Measurements from ENCODE around the gene CLCA4. TPM values are rescaled to one million over a fixed set of nuclear protein-coding genes. Genes with fewer than 3 reads are reported as not detected.

The CLCA4 gene
- total RNA-seq, 1 experiment from 2014 or later: not detected

GRCh38 chr1:86573763-86574484 lies 27.0 kb downstream of the CLCA4 start:
- H2AFZ ChIP-seq (ENCODE audit: low read length): no peak overlapping the region
- H3K27me3 ChIP-seq (ENCODE audit: low read length): no peaks in the 10 kb centered on the region
- H3K9me2 ChIP-seq (replicated peaks; ENCODE audit: insufficient read depth, low read length): no peaks in the 10 kb centered on the region
- no peaks in the 10 kb centered on the region for H3K36me3 ChIP-seq (ENCODE audit: insufficient read depth, low read length)
- H3K4me2 ChIP-seq (ENCODE audit: low read depth, low read length, poor library complexity, severe bottlenecking): no peak overlapping the region
- no peak overlapping the region for H3K27ac ChIP-seq (ENCODE audit: low read length)
- no peaks in the 10 kb centered on the region for H3K79me2 ChIP-seq (ENCODE audit: low read length)
- no peak for DNase-seq
- H3K9me3 ChIP-seq (ENCODE audit: low read length): no peaks in the 10 kb centered on the region
- H3K4me1 ChIP-seq (ENCODE audit: low read length): no peaks in the 10 kb centered on the region
- no peaks in the 10 kb centered on the region for H4K20me1 ChIP-seq (ENCODE audit: insufficient read depth, low read depth, low read length)
- H3K9ac ChIP-seq (ENCODE audit: low read length): no peak overlapping the region
- no peak overlapping the region for H3K4me3 ChIP-seq (ENCODE audit: low read length)

GRCh38 chr1:86581231-86581630 lies 34.4 kb downstream of the CLCA4 start:
- Histone ChIP-seq H3K4me2 (ENCODE audit: low read depth, low read length, poor library complexity, severe bottlenecking) (no peak overlapping the region), H2AFZ (ENCODE audit: low read length) (no peak overlapping the region), H3K4me1 (ENCODE audit: low read length) (no peaks in the 10 kb centered on the region), H3K79me2 (ENCODE audit: low read length) (no peaks in the 10 kb centered on the region), H4K20me1 (ENCODE audit: insufficient read depth, low read depth, low read length) (no peaks in the 10 kb centered on the region), H3K27ac (ENCODE audit: low read length) (no peak overlapping the region), H3K9me2 (replicated peaks; ENCODE audit: insufficient read depth, low read length) (no peaks in the 10 kb centered on the region), H3K9ac (ENCODE audit: low read length) (no peak overlapping the region), H3K36me3 (ENCODE audit: insufficient read depth, low read length) (no peaks in the 10 kb centered on the region), H3K9me3 (ENCODE audit: low read length) (no peaks in the 10 kb centered on the region), H3K4me3 (ENCODE audit: low read length) (no peak overlapping the region), H3K27me3 (ENCODE audit: low read length) (no peaks in the 10 kb centered on the region)
- DNase-seq: no peak

- Histone ChIP-seq H3K4me1 (ENCODE audit: low read length) (no peaks in the 10 kb centered on the region), H3K79me2 (ENCODE audit: low read length) (no peaks in the 10 kb centered on the region), H4K20me1 (ENCODE audit: insufficient read depth, low read depth, low read length) (no peaks in the 10 kb centered on the region), H3K27me3 (ENCODE audit: low read length) (no peaks in the 10 kb centered on the region), H3K4me3 (ENCODE audit: low read length) (no peak overlapping the region), H2AFZ (ENCODE audit: low read length) (no peak overlapping the region), H3K9ac (ENCODE audit: low read length) (no peak overlapping the region), H3K36me3 (ENCODE audit: insufficient read depth, low read length) (no peaks in the 10 kb centered on the region), H3K9me2 (replicated peaks; ENCODE audit: insufficient read depth, low read length) (no peaks in the 10 kb centered on the region), H3K9me3 (ENCODE audit: low read length) (no peaks in the 10 kb centered on the region), H3K27ac (ENCODE audit: low read length) (no peak overlapping the region), H3K4me2 (ENCODE audit: low read depth, low read length, poor library complexity, severe bottlenecking) (no peak overlapping the region)
- DNase-seq: no peak
These were observed 35.3 kb downstream of the CLCA4 start for GRCh38 chr1:86582161-86582560.

GRCh38 chr1:86583032-86583431 lies 36.2 kb downstream of the CLCA4 start:
- Histone ChIP-seq H3K9me3 (ENCODE audit: low read length) (no peaks in the 10 kb centered on the region), H3K4me1 (ENCODE audit: low read length) (no peaks in the 10 kb centered on the region), H3K79me2 (ENCODE audit: low read length) (no peaks in the 10 kb centered on the region), H3K27ac (ENCODE audit: low read length) (no peak overlapping the region), H2AFZ (ENCODE audit: low read length) (no peak overlapping the region), H3K27me3 (ENCODE audit: low read length) (no peaks in the 10 kb centered on the region), H3K9ac (ENCODE audit: low read length) (no peak overlapping the region), H3K4me2 (ENCODE audit: low read depth, low read length, poor library complexity, severe bottlenecking) (no peak overlapping the region), H3K9me2 (replicated peaks; ENCODE audit: insufficient read depth, low read length) (no peaks in the 10 kb centered on the region), H3K36me3 (ENCODE audit: insufficient read depth, low read length) (no peaks in the 10 kb centered on the region), H3K4me3 (ENCODE audit: low read length) (no peak overlapping the region), H4K20me1 (ENCODE audit: insufficient read depth, low read depth, low read length) (no peaks in the 10 kb centered on the region)
- no peak for DNase-seq

- Histone ChIP-seq H3K79me2 (ENCODE audit: low read length) (no peaks in the 10 kb centered on the region), H3K36me3 (ENCODE audit: insufficient read depth, low read length) (no peaks in the 10 kb centered on the region), H2AFZ (ENCODE audit: low read length) (no peak overlapping the region), H3K4me3 (ENCODE audit: low read length) (no peak overlapping the region), H3K9me3 (ENCODE audit: low read length) (no peaks in the 10 kb centered on the region), H3K4me2 (ENCODE audit: low read depth, low read length, poor library complexity, severe bottlenecking) (no peak overlapping the region), H4K20me1 (ENCODE audit: insufficient read depth, low read depth, low read length) (no peaks in the 10 kb centered on the region), H3K9ac (ENCODE audit: low read length) (no peak overlapping the region), H3K27me3 (ENCODE audit: low read length) (no peaks in the 10 kb centered on the region), H3K27ac (ENCODE audit: low read length) (no peak overlapping the region), H3K4me1 (ENCODE audit: low read length) (no peaks in the 10 kb centered on the region), H3K9me2 (replicated peaks; ENCODE audit: insufficient read depth, low read length) (no peaks in the 10 kb centered on the region)
- no peak for DNase-seq
These were observed 36.7 kb downstream of the CLCA4 start for GRCh38 chr1:86583593-86583992.

- H3K36me3 ChIP-seq (ENCODE audit: insufficient read depth, low read length): no peaks in the 10 kb centered on the region
- H3K9me2 ChIP-seq (replicated peaks; ENCODE audit: insufficient read depth, low read length): no peaks in the 10 kb centered on the region
- no peaks in the 10 kb centered on the region for H3K9me3 ChIP-seq (ENCODE audit: low read length)
- no peak overlapping the region for H3K9ac ChIP-seq (ENCODE audit: low read length)
- no peak overlapping the region for H3K27ac ChIP-seq (ENCODE audit: low read length)
- no peaks in the 10 kb centered on the region for H3K27me3 ChIP-seq (ENCODE audit: low read length)
- no peak overlapping the region for H3K4me3 ChIP-seq (ENCODE audit: low read length)
- no peak overlapping the region for H3K4me2 ChIP-seq (ENCODE audit: low read depth, low read length, poor library complexity, severe bottlenecking)
- H3K79me2 ChIP-seq (ENCODE audit: low read length): no peaks in the 10 kb centered on the region
- H3K4me1 ChIP-seq (ENCODE audit: low read length): no peaks in the 10 kb centered on the region
- H2AFZ ChIP-seq (ENCODE audit: low read length): no peak overlapping the region
- no peaks in the 10 kb centered on the region for H4K20me1 ChIP-seq (ENCODE audit: insufficient read depth, low read depth, low read length)
- DNase-seq: no peak
These were observed 47.4 kb downstream of the CLCA4 start for GRCh38 chr1:86594284-86594770.

- Histone ChIP-seq H3K9me2 (replicated peaks; ENCODE audit: insufficient read depth, low read length) (no peaks in the 10 kb centered on the region), H3K79me2 (ENCODE audit: low read length) (no peaks in the 10 kb centered on the region), H3K36me3 (ENCODE audit: insufficient read depth, low read length) (no peaks in the 10 kb centered on the region), H3K27ac (ENCODE audit: low read length) (no peak overlapping the region), H4K20me1 (ENCODE audit: insufficient read depth, low read depth, low read length) (no peaks in the 10 kb centered on the region), H3K9me3 (ENCODE audit: low read length) (no peaks in the 10 kb centered on the region), H3K27me3 (ENCODE audit: low read length) (no peaks in the 10 kb centered on the region), H3K4me3 (ENCODE audit: low read length) (no peak overlapping the region), H3K4me1 (ENCODE audit: low read length) (no peaks in the 10 kb centered on the region), H2AFZ (ENCODE audit: low read length) (no peak overlapping the region), H3K4me2 (ENCODE audit: low read depth, low read length, poor library complexity, severe bottlenecking) (no peak overlapping the region), H3K9ac (ENCODE audit: low read length) (no peak overlapping the region)
- no peak for DNase-seq
These were observed 49.3 kb downstream of the CLCA4 start for GRCh38 chr1:86596224-86596623.

GRCh38 chr1:86596741-86597290 lies 49.9 kb downstream of the CLCA4 start:
- no peaks in the 10 kb centered on the region for H3K4me1 ChIP-seq (ENCODE audit: low read length)
- no peaks in the 10 kb centered on the region for H3K79me2 ChIP-seq (ENCODE audit: low read length)
- no peak for DNase-seq
- H4K20me1 ChIP-seq (ENCODE audit: insufficient read depth, low read depth, low read length): no peaks in the 10 kb centered on the region
- H2AFZ ChIP-seq (ENCODE audit: low read length): no peak overlapping the region
- H3K9ac ChIP-seq (ENCODE audit: low read length): no peak overlapping the region
- no peak overlapping the region for H3K27ac ChIP-seq (ENCODE audit: low read length)
- H3K27me3 ChIP-seq (ENCODE audit: low read length): no peaks in the 10 kb centered on the region
- no peaks in the 10 kb centered on the region for H3K9me3 ChIP-seq (ENCODE audit: low read length)
- no peak overlapping the region for H3K4me2 ChIP-seq (ENCODE audit: low read depth, low read length, poor library complexity, severe bottlenecking)
- H3K36me3 ChIP-seq (ENCODE audit: insufficient read depth, low read length): no peaks in the 10 kb centered on the region
- no peaks in the 10 kb centered on the region for H3K9me2 ChIP-seq (replicated peaks; ENCODE audit: insufficient read depth, low read length)
- no peak overlapping the region for H3K4me3 ChIP-seq (ENCODE audit: low read length)

Data from Karpas-422 (cell line).